GM20000 (cell line): ENCODE data around the gene PHACTR1.

Source experiments
- DNase-seq: peaks from one replicate; pipeline ENCODE4 v3.0.0; 2012; ENCODE audit warnings: low spot score
- CTCF ChIP-seq: IDR thresholded peaks from 2 replicates; pipeline ENCODE4 v1.5.1; 2012; ENCODE audit warnings: mild to moderate bottlenecking, control low read depth; ENCODE audit errors: extremely low read depth, missing control alignments

The PHACTR1 gene

GRCh38 chr6:12993283-12993898, 276.8 kb downstream of the PHACTR1 start:
- DNase-seq: no peak
- TF ChIP-seq CTCF: no peak

GRCh38 chr6:12995419-12995818, 278.9 kb downstream of the PHACTR1 start:
- DNase-seq: no peak
- no peak for TF ChIP-seq CTCF

GRCh38 chr6:13000537-13000936, 284.0 kb downstream of the PHACTR1 start:
- DNase-seq: no peak
- TF ChIP-seq CTCF: no peak

- no peak for TF ChIP-seq CTCF
- no peak for DNase-seq
These were observed 285.4 kb downstream of the PHACTR1 start for GRCh38 chr6:13001927-13002326.

- DNase-seq: no peak
- TF ChIP-seq CTCF: no peak
These were observed 288.0 kb downstream of the PHACTR1 start for GRCh38 chr6:13004601-13005000.

GRCh38 chr6:13005994-13006393, 289.4 kb downstream of the PHACTR1 start:
- TF ChIP-seq CTCF: no peak
- DNase-seq: no peak

GRCh38 chr6:13006578-13007300, 290.2 kb downstream of the PHACTR1 start:
- DNase-seq: no peak
- TF ChIP-seq CTCF: no peak
